Measurements from ENCODE around the gene LDB2. TPM values are rescaled to one million over a fixed set of nuclear protein-coding genes. Genes with fewer than 3 reads are reported as not detected.

The LDB2 gene
- polyA plus RNA-seq, 2 donors = 3.5 to 4.4 TPM

DNA sequence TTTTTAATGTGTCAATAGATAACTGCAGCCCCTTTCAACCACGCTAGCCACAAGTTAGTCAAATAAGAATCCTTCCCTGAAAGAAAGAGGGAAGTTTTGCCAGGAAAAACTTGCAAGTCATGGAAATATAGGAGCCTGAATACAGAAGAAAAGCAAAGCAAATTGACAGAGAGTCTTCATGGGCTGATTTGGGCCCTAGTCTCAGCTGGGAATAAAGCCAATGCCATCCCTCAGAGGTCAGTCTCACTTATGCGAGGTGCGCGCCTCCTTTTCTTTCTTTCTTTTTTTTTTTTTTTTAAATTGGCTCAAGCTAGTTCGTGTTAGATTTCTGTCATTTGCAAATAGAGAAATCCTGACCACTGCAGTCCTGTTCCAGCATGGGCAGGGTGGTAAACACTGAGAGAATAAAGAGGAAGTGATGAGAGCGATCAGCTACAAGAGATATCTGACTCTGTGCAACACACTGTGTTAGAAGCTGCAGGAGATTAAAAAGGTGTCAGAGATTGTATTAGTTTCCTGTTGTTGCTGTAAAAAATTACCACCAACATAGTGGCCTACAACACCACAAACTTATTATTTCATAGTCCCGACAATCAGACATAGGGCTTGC lies 299.7 kb downstream of the LDB2 start:
- Histone ChIP-seq H3K27ac (ENCODE audit: low read depth in 2 of 2, low read length in 1 of 2) (no peak overlapping the region), H3K4me1 (ENCODE audit: control insufficient read depth in 2 of 2, insufficient read depth in 2 of 2, low read length in 1 of 2) (no peaks in the 10 kb centered on the region), H3K9me3 (ENCODE audit: control insufficient read depth in 2 of 2, insufficient read depth in 1 of 2, low read depth in 1 of 2, low read length in 1 of 2) (no peaks in the 10 kb centered on the region), H3K4me3 (ENCODE audit: low read depth in 1 of 2, low read length in 2 of 2) (no peak overlapping the region), H3K36me3 (ENCODE audit: control insufficient read depth in 2 of 2, insufficient read depth in 2 of 2, low read length in 1 of 2) (no peaks in the 10 kb centered on the region), H3K27me3 (ENCODE audit: control insufficient read depth in 1 of 2, insufficient read depth in 2 of 2, low read length in 2 of 2) (no peaks in the 10 kb centered on the region)
- WGBS, 2 donors = 63 to 64% methylated on average over 7 of the region's 7 CpGs

DNA sequence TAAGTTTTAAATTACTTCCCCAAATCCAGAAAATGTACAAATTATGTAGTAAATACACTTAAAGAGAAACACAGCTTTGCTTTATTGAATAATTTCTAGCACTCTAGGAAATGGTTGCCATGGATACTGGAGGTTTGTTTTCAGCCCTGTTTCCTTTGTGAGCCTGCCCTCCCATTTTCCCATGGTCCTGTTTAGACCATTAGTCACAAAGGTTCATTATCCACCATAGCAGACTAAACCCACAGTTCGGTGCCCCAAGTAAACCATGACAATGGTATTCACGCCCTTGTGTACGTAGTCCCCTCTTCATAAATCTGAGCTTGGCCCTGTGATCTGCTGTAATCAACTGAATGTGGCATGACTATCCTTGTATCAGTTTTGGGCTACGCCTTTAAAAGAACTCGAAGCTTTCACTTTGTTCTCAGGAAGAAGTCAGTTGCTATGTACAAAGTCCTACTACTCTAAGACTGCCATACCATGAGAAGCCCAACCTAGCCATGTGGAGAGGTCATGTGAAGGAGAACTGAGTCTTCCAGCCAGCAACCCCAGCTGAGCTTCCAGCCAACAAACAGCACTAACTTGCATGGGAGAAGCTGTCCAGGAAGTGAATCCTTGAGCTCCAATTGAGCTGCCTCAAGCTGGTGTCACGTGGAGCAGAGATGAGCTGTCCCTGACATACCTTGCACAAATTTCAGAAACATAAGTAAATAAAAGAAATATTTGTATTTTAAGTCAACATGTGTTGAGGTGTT lies 300.4 kb downstream of the LDB2 start:
- WGBS, 2 donors = 76 to 81% methylated on average over 6 of the region's 6 CpGs
- Histone ChIP-seq H3K27ac (ENCODE audit: low read depth in 2 of 2, low read length in 1 of 2) (no peak overlapping the region), H3K4me1 (ENCODE audit: control insufficient read depth in 2 of 2, insufficient read depth in 2 of 2, low read length in 1 of 2) (no peaks in the 10 kb centered on the region)

DNA sequence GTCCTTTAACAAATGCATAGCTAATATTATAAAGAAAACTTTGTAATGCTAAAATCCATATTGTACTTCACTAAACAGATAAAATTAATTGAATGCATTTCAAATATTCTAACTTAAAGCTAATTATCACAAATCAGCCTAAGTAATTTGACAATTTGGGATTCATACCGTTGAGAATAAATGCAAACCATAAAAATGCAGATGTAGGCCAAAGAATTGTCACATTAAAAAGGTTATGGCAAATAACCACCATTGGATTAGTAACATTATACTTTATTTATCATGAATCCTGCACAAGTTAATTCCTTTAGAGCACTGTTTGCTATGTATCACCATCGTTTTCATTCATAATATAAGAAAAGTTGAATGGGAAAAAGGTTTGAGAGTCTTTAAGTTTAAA lies 301.0 kb downstream of the LDB2 start:
- Histone ChIP-seq H3K4me1 (ENCODE audit: control insufficient read depth in 2 of 2, insufficient read depth in 2 of 2, low read length in 1 of 2) (no peaks in the 10 kb centered on the region), H3K27me3 (ENCODE audit: control insufficient read depth in 1 of 2, insufficient read depth in 2 of 2, low read length in 2 of 2) (no peaks in the 10 kb centered on the region), H3K4me3 (ENCODE audit: low read depth in 1 of 2, low read length in 2 of 2) (no peak overlapping the region), H3K36me3 (ENCODE audit: control insufficient read depth in 2 of 2, insufficient read depth in 2 of 2, low read length in 1 of 2) (no peaks in the 10 kb centered on the region), H3K9me3 (ENCODE audit: control insufficient read depth in 2 of 2, insufficient read depth in 1 of 2, low read depth in 1 of 2, low read length in 1 of 2) (no peaks in the 10 kb centered on the region), H3K27ac (ENCODE audit: low read depth in 2 of 2, low read length in 1 of 2) (no peak overlapping the region)
- WGBS, 2 donors = 41 to 60% methylated on average over 2 of the region's 2 CpGs

More for the DNA sequence above, 300.4 kb downstream of the LDB2 start:
- Histone ChIP-seq H3K36me3 (ENCODE audit: control insufficient read depth in 2 of 2, insufficient read depth in 2 of 2, low read length in 1 of 2) (no peaks in the 10 kb centered on the region), H3K27me3 (ENCODE audit: control insufficient read depth in 1 of 2, insufficient read depth in 2 of 2, low read length in 2 of 2) (no peaks in the 10 kb centered on the region), H3K4me3 (ENCODE audit: low read depth in 1 of 2, low read length in 2 of 2) (no peak overlapping the region), H3K9me3 (ENCODE audit: control insufficient read depth in 2 of 2, insufficient read depth in 1 of 2, low read depth in 1 of 2, low read length in 1 of 2) (no peaks in the 10 kb centered on the region)

DNA sequence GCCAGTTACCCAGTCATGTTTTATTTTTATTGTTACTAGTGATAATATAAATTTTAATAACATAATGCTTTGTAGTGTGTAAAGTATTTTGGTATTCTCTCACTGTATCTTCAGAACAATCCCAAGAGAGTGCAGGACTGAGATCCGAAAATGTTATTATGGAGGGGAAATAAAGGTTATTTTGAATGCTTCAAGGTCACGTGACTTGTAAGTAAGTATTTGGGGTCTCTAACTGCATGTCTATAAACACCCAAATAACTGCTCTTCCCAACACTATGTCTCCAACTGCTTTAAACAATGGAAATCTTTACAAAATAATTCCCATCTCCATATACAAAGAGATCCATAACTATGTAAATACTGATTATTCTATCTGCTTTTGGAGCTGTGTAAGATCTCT lies 302.2 kb downstream of the LDB2 start:
- H3K9me3 ChIP-seq (ENCODE audit: control insufficient read depth in 2 of 2, insufficient read depth in 1 of 2, low read depth in 1 of 2, low read length in 1 of 2) = no peaks in the 10 kb centered on the region
- WGBS, 2 donors = 81 to 86% methylated on average over 2 of the region's 2 CpGs
- H3K27ac ChIP-seq (ENCODE audit: low read depth in 2 of 2, low read length in 1 of 2) = no peak overlapping the region

DNA sequence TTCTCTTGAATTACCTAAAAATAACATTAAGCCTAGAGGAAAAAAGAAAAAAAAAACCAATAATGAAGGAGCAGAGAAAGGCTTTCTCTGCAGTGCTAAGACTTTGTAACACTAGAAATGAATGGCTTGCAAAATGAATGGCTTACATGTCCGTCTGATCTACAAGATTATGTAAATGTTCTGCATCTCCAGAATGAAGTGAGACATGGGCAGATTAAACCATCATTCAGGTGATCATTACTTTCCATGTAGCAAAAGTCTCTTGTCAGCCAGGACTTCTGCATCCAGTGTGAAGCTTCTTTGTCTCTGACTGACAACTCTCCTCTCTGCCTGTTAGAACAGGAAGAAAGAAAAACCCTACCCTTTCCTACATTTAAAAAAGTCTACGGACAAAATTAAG lies 304.3 kb downstream of the LDB2 start:
- H3K4me1 ChIP-seq (ENCODE audit: control insufficient read depth in 2 of 2, insufficient read depth in 2 of 2, low read length in 1 of 2) = no peaks in the 10 kb centered on the region
- WGBS, 2 donors = 79 to 81% methylated on average over 2 of the region's 2 CpGs

More for the DNA sequence above, 302.2 kb downstream of the LDB2 start:
- Histone ChIP-seq H3K27me3 (ENCODE audit: control insufficient read depth in 1 of 2, insufficient read depth in 2 of 2, low read length in 2 of 2) (no peaks in the 10 kb centered on the region), H3K4me1 (ENCODE audit: control insufficient read depth in 2 of 2, insufficient read depth in 2 of 2, low read length in 1 of 2) (no peaks in the 10 kb centered on the region), H3K4me3 (ENCODE audit: low read depth in 1 of 2, low read length in 2 of 2) (no peak overlapping the region), H3K36me3 (ENCODE audit: control insufficient read depth in 2 of 2, insufficient read depth in 2 of 2, low read length in 1 of 2) (no peaks in the 10 kb centered on the region)

DNA sequence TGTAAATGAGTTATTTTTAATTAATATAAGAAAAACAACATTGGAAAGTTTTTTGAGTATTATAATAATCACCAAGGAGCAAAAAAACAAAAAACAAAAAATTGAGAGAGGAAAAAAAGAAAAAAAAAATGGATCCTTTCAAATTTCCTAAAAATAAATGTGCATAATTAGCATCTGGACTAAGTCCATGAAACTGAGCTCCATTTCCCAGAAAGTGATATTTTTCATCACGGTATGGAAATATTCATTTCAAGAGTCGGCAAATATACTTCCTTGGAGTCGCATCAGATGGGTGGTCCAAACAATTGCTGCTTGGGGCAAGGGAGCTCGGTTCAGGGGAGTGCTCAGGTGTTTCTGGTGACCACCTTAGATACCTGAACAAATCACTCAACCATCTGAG lies 305.1 kb downstream of the LDB2 start:
- H3K9me3 ChIP-seq (ENCODE audit: control insufficient read depth in 2 of 2, insufficient read depth in 1 of 2, low read depth in 1 of 2, low read length in 1 of 2) = no peaks in the 10 kb centered on the region
- H3K36me3 ChIP-seq (ENCODE audit: control insufficient read depth in 2 of 2, insufficient read depth in 2 of 2, low read length in 1 of 2) = no peaks in the 10 kb centered on the region
- WGBS, 2 donors = 57 to 64% methylated on average over 4 of the region's 4 CpGs
- no peaks in the 10 kb centered on the region for H3K4me1 ChIP-seq (ENCODE audit: control insufficient read depth in 2 of 2, insufficient read depth in 2 of 2, low read length in 1 of 2)
- no peak overlapping the region for H3K27ac ChIP-seq (ENCODE audit: low read depth in 2 of 2, low read length in 1 of 2)
- no peaks in the 10 kb centered on the region for H3K27me3 ChIP-seq (ENCODE audit: control insufficient read depth in 1 of 2, insufficient read depth in 2 of 2, low read length in 2 of 2)
- H3K4me3 ChIP-seq (ENCODE audit: low read depth in 1 of 2, low read length in 2 of 2) = no peak overlapping the region

More for the DNA sequence above, 304.3 kb downstream of the LDB2 start:
- Histone ChIP-seq H3K36me3 (ENCODE audit: control insufficient read depth in 2 of 2, insufficient read depth in 2 of 2, low read length in 1 of 2) (no peaks in the 10 kb centered on the region), H3K4me3 (ENCODE audit: low read depth in 1 of 2, low read length in 2 of 2) (no peak overlapping the region), H3K27me3 (ENCODE audit: control insufficient read depth in 1 of 2, insufficient read depth in 2 of 2, low read length in 2 of 2) (no peaks in the 10 kb centered on the region), H3K9me3 (ENCODE audit: control insufficient read depth in 2 of 2, insufficient read depth in 1 of 2, low read depth in 1 of 2, low read length in 1 of 2) (no peaks in the 10 kb centered on the region), H3K27ac (ENCODE audit: low read depth in 2 of 2, low read length in 1 of 2) (no peak overlapping the region)

DNA sequence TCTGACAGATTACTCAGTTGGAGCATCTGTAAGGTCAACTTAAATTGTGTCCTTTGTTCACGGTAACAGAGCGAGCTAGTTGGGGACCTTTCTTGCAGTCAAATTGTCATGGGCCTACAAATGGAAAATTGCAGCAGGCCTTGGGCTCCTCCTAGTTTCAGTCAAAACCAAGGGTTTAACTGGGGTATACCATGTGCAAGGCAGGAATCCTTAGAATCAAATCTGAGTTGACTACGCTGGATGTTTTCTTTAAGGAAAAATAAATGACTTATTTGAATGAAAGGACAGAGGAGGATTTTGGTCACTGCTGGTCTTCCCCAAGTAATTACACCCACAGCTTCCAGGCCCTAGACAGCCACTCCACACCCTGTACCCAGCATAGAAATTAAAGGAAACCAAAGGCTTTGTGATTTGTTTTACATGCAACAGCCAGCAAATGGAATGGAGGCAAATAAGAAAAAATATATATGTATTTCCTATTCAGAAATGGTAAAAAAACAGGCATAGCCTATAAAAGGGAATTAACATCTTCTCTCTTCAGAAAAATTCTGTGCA lies 307.1 kb downstream of the LDB2 start:
- WGBS, 2 donors = 86 to 95% methylated on average over 3 of the region's 3 CpGs
- Histone ChIP-seq H3K9me3 (ENCODE audit: control insufficient read depth in 2 of 2, insufficient read depth in 1 of 2, low read depth in 1 of 2, low read length in 1 of 2) (no peaks in the 10 kb centered on the region), H3K4me3 (ENCODE audit: low read depth in 1 of 2, low read length in 2 of 2) (no peak overlapping the region), H3K36me3 (ENCODE audit: control insufficient read depth in 2 of 2, insufficient read depth in 2 of 2, low read length in 1 of 2) (no peaks in the 10 kb centered on the region), H3K27me3 (ENCODE audit: control insufficient read depth in 1 of 2, insufficient read depth in 2 of 2, low read length in 2 of 2) (no peaks in the 10 kb centered on the region), H3K4me1 (ENCODE audit: control insufficient read depth in 2 of 2, insufficient read depth in 2 of 2, low read length in 1 of 2) (no peaks in the 10 kb centered on the region), H3K27ac (ENCODE audit: low read depth in 2 of 2, low read length in 1 of 2) (no peak overlapping the region)

DNA sequence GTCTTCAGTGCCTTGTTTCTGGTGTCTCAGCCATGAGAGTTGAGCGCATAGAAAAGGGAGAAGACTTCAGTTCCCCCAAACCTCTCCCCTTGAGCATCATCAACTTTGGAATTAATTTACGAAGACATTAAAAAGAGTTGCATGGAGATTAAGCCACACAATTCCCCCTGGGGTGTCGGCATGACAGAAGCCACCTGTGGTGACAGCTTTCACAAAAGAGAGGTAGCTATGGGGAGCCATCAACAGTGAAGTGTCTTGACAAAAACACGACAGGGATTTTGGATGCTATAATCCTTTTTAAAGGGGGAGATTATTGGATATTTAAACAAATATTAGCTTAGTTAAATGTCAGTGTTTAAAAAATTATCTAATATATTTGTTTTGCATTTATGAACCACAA lies 307.6 kb downstream of the LDB2 start:
- Histone ChIP-seq H3K27ac (ENCODE audit: low read depth in 2 of 2, low read length in 1 of 2) (no peak overlapping the region), H3K9me3 (ENCODE audit: control insufficient read depth in 2 of 2, insufficient read depth in 1 of 2, low read depth in 1 of 2, low read length in 1 of 2) (no peaks in the 10 kb centered on the region), H3K36me3 (ENCODE audit: control insufficient read depth in 2 of 2, insufficient read depth in 2 of 2, low read length in 1 of 2) (no peaks in the 10 kb centered on the region), H3K4me3 (ENCODE audit: low read depth in 1 of 2, low read length in 2 of 2) (no peak overlapping the region), H3K27me3 (ENCODE audit: control insufficient read depth in 1 of 2, insufficient read depth in 2 of 2, low read length in 2 of 2) (no peaks in the 10 kb centered on the region), H3K4me1 (ENCODE audit: control insufficient read depth in 2 of 2, insufficient read depth in 2 of 2, low read length in 1 of 2) (no peaks in the 10 kb centered on the region)
- WGBS, 2 donors = 56 to 60% methylated on average over 4 of the region's 4 CpGs

DNA sequence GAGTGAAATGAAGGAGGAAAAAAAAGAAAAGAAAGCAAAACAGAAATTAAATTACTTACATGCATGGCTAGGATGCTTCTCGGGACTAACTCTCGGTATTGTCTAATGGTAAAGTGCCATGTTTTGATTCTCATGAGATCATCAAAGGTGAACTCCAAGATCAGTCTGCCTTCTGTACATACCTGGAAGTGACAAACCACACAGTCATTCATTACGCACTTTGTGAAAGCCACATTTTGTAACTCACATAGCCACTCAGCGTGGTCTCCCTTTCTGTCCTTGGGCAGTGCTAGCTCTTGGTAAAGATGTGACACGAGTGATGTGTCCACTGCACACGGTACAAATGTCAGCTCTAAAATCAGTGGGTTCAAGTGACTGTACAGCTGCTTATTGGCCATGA lies 309.8 kb downstream of the LDB2 start:
- WGBS, 2 donors = 78 to 88% methylated on average over 6 of the region's 6 CpGs
- no peaks in the 10 kb centered on the region for H3K36me3 ChIP-seq (ENCODE audit: control insufficient read depth in 2 of 2, insufficient read depth in 2 of 2, low read length in 1 of 2)
- H3K27ac ChIP-seq (ENCODE audit: low read depth in 2 of 2, low read length in 1 of 2) = no peak overlapping the region

More for the DNA sequence above, 309.8 kb downstream of the LDB2 start:
- H3K9me3 ChIP-seq (ENCODE audit: control insufficient read depth in 2 of 2, insufficient read depth in 1 of 2, low read depth in 1 of 2, low read length in 1 of 2) = peaks cover 0 to 3% of the 10 kb centered on the region in 2 donors
- H3K4me1 ChIP-seq (ENCODE audit: control insufficient read depth in 2 of 2, insufficient read depth in 2 of 2, low read length in 1 of 2) = no peaks in the 10 kb centered on the region
- no peak overlapping the region for H3K4me3 ChIP-seq (ENCODE audit: low read depth in 1 of 2, low read length in 2 of 2)
- H3K27me3 ChIP-seq (ENCODE audit: control insufficient read depth in 1 of 2, insufficient read depth in 2 of 2, low read length in 2 of 2) = no peaks in the 10 kb centered on the region
